Stimulated activated CD8-positive, alpha-beta memory T cell treated with anti-CD3 and anti-CD28 coated beads, Interleukin-15, amount 100 ng/mL, for 4 hours (primary cell): ENCODE results near the gene KAZALD1.
"Not testable (repeated sequence)": the region's sequence is repeated elsewhere in the genome, so short reads cannot be mapped to it uniquely, and the experiment has no call there.

Experiments used
- DNase-seq, 2 donors: peaks; one replicate each; pipeline ENCODE4 v3.0.0-alpha.2; 2020; ENCODE audit warnings: low read depth in 2 of 2

KAZALD1 gene

DNA sequence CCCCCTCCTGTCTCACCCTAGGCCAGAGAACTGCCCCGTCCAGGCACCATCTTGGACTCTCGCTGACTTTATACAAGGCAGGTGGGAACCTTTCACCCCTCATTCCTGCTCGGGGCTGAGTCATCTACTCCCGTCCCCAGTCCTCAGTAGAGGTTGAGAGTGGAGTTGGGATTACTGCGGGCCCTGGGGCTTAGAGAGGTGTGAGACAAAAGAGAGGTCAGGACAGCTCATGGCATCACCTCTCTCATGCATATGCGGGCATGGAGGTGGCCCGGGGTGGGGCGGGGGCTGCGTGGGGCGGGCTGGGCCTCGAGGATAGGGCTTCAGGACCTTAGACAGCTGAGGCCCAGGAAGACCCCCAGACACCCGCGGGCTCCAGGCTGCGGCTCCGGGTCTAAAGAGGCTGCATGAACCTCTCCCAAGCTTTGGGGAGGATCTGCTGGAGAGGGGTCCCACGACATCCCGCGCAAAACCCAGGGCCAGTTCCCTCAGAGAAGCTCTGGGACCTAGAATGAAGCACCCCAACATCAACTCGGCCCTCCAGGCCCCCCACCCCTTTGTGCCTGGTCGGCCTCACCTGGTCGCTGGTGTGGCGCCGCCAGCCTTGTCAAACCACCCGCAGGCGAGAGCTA, 31.2 kb upstream of the KAZALD1 start:
- no peak for DNase-seq

DNA sequence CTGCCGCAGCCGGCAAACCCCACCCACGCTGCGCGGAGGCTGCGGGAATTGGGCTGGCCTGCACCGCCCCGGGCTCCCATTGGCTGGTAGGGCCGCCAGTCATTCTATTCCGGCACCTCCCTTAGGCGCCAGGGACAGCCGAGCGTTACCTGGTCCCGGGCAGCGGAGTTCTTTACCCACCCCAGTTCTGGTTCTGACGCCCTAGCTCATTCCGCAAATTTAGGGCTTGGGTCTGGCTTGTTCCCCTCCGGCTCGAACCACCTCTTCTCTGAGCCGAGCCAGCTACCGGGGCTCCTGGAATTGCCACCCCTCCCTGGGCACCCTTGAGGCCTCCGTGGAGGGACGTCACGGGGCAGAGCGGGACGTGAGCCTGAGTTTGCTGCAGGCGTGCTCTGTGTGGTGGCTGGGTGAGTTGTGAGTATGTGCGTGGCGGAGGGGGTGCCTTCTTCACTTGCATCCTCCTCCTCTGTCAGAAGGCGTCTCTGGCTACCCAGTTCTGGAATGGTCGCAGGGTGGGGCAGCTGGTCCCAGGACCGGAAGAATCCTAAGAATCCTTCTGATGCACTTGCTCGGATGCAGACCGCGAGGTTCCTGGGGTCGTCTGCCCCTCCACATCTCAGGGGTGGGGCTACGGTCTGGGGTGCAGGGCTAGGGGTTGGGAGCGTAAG, 30.5 kb upstream of the KAZALD1 start, which contains the start of the genes PDZD7 and SFXN3:
TSS of gene PDZD7 (minus strand) at position 2 of the 668 bp plus-strand sequence. CDS start 910 bp downstream, outside the sequence.
TSS of gene SFXN3 (plus strand) at position 107 of the 668 bp plus-strand sequence. CDS start 3,461 bp downstream, outside the sequence.
- DNase-seq, result peak; percentile 90 to 92

DNA sequence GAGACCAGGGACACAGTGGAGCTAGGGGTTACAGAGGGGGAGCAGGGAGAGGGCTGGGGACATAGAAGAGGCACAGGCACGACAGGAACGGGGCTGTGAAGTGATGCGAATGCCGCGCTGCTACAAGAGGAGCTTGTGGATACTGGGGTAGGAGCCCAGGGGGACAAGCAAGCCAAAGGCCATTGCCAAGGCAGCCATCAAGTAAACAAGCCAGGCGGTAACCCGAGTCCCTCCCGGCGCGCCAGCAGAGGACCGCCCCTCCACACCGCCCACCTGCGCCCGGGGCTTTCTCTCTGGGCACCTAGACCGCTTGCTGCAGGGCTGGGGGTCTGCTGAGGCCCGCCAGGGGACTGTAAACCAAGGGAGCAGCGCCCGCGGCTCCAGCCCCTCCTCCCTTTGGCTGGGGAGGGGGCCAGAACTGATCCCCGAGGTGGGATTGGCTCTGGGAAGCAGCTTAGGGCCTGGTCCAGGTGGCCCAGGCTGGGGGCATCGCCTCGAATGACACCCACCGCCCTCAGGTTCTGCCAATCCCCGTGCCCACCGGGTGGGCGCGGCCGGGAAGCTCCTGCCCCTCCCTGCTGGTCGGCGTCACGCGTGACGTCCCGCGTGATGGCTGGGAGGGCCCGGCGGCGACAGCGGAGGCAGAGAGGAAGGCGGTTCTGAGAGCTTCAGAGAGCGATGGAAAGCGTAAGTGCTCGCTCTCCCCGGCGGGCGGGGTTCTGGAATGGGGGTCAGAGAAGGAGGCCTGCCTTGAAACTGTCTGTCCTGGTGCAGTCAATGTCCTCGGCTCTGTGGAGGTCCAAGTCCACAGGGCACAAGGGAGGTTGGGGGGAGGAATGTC, 29.8 kb upstream of the KAZALD1 start:
- peak; percentile 52 to 67 for DNase-seq

DNA sequence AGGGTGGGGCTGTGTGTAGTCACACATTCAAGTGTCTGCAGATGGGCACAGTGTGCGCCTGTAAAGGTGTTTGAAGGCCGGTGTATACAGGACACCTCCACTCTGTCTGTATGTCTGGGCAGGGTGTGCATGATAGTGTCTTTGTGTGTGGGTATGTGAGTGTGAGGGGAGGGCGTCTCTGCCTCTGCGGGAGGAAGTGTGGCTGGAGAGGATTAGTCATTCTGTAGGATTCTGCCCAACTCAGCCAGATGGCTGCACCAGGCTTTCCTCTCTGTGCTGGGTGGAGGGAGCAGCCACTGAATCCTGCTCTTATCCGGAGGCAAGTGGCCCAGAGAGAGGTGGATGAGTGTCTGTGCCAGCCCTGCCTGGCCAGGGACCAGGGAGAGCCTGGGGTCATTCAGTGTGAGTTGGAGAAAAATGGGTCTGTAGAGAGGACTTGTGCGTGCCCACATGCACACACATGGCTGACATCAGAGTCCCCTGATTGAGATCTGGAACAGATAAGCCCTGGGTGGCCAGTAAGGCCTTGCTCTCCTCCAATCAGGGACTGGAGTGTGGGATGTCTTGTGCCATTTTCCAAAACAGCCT, 29.1 kb upstream of the KAZALD1 start:
- peak; percentile 45 to 59 for DNase-seq

DNA sequence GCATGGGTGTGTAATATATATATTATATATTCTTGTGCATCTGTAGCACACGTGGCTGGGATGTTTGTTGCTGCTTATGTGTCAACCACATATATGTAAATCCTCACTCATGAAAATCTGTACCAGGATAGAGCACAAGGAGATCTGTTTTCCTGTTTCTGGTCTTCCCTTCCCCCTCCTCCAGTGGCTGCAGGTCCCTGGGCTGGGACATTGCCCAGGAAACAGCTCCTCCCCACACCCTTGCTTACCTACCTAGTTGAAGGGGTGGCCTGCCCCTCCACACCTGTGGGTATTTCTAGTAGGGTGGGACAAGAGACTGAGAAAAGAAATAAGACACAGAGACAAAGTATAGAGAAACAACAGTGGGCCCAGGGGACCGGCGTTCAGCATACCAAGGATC, 28.5 kb upstream of the KAZALD1 start:
- DNase-seq, result no peak

DNA sequence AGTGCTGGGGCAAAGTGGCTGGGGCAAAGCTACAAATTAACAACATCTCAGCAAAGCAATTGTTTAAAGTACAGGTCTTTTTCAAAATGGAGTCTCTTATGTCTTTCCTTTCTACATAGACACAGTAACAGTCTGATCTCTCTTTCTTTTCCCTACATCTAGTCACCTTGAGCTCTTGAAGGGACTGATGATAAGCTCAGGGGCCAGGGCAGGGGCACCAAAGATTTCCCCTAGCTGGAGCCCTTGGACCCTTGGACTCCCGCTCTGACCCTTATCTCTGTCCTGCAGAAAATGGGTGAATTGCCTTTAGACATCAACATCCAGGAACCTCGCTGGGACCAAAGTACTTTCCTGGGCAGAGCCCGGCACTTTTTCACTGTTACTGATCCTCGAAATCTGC, 27.4 kb upstream of the KAZALD1 start:
- not testable (repeated sequence) for DNase-seq

DNA sequence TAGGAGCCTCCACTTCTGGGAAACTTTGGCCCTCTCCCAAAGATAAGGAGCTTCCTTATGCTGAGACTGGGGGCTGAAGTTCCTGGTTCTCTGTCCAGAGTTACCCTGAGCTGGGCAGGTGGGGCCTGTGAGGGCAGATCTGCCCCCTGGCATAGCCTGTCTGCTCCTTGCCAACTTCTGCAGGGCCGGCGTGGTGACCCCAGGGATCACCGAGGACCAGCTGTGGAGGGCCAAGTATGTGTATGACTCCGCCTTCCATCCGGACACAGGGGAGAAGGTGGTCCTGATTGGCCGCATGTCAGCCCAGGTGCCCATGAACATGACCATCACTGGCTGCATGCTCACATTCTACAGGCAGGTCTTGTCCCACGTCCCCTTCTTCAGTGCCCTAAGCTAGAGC, 26.5 kb upstream of the KAZALD1 start:
- no peak for DNase-seq

DNA sequence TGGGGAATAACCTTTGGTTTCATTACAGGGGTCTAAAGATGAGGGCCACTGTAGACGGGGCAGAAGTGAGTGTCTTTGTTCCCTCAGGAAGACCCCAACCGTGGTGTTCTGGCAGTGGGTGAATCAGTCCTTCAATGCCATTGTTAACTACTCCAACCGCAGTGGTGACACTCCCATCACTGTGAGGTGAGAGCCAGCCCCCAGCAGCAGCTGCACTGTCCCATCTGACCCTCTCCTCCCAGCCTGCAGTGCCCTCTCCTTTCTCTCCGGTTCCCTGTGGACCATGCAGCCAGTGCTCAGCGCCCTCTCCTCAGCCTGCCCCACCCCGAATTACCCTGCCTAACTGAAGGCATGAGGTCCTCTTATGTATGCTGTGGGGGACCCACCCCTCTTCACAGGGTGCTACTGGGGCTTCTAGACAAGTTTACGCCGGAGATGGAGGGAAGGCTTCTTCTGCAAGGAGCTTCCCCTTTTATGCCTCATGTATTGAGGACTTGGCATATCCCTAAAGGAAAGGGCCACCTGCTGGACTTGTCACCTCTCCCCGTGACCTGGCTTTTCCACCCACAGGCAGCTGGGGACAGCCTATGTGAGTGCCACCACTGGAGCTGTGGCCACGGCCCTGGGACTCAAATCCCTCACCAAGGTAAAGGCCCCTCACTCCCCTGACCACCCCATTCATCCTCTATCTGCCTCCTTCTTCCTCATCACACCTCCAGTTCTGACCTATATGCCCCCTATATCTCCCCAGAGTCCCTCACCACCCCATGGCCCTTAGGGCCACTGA, 25.7 kb upstream of the KAZALD1 start:
- no peak for DNase-seq

DNA sequence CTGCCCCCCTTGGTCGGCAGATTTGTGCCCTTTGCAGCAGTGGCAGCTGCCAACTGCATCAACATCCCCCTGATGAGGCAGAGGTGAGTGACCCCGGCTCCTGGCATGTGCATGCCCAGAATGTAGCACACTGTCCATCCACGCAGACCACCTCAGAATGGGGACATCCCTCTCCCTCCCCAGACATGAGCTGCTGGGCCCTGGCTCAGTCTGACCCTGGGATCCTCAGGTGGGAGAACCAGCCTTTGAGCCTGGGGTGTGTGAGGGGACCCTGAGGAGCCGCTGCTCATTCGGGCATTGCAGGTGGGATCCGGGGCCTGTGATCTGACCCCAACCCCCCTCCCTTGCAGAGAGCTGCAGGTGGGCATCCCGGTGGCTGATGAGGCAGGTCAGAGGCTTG, 25.1 kb upstream of the KAZALD1 start:
- DNase-seq, result no peak

DNA sequence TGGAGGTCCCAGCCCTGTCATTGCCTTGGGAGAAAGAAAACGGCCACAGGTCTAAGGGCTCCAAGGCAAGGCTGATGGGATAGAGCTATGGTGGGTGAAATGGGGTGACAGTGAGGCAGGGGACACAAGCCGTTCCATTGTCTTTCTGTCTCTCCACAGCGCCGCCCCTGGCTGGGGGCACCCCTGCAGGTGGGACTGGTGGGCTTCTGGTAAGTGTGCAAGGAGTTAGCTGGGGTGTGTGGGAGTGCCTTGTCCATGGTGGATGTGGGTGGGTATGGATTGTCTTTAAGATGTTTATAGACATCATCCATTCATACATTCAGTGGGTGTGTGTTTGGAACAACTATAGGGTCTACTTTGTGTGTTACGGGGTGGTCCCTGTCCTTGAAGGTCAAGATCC, 23.3 kb upstream of the KAZALD1 start:
- DNase-seq, result no peak

DNA sequence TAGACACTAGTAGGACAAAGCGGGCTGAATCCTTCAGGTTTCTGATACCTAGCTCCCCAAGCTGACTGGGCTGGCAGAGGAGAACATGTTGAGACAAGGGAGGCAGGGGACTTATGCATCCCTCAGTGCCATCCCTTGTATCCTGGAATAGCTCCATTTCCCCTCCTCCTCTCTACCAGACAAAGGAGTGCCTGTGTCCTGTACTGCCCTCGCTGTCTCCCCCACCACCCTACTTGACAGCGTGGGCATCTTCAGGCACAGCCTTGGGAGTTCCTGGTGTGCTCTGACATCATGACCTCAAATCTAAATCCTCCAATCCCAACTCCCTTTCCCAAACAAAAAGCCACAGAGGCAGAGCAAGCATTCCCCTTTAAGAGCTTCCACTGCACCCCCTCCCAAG, 21.7 kb upstream of the KAZALD1 start:
- DNase-seq, result no peak

DNA sequence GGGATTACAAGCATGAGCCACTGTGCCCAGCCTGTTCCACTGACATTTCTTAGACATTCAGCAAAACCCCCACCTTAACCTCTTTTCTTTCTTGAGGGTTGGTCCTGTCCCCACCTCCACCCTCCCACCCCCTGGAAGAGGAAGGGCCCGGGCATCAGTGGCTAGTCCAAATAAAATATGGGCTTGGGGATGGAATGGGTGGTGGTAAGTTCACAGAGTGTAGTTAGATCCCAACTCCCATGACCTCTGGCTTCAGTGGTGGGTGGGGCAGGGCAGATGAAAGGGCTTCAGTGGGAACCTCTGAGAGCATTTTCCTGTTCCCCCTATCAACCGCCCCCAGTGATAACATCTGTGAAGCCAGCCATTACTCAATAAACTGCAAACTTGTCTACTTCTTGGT, 20.9 kb upstream of the KAZALD1 start:
- DNase-seq, result no peak

DNA sequence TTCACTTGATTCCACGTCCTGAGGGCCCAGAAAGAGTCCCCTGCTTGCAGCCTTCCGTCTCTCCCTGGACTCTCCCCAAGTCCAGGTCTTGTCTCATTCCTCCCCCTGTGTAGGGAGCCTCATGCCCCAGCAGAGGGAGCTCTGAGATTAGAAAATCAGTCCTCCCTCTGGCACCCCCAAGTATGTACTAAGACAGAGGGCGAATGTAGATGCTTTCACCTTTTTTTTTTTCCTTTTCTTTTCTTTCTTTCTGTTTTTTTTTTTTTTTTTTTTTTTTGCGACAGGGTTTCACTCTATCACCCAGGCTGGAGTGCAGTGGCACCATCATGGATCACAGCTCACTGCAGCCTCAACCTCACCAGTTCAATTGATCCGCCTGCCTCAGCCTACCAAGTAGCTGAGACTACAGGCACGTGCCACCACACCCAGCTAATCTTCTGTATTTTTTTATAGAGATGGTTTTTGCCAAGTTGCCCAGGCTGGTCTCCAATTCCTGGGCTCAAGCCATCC, 20.5 kb upstream of the KAZALD1 start:
- DNase-seq, result peak in 1 of 2 donors; percentile 61

DNA sequence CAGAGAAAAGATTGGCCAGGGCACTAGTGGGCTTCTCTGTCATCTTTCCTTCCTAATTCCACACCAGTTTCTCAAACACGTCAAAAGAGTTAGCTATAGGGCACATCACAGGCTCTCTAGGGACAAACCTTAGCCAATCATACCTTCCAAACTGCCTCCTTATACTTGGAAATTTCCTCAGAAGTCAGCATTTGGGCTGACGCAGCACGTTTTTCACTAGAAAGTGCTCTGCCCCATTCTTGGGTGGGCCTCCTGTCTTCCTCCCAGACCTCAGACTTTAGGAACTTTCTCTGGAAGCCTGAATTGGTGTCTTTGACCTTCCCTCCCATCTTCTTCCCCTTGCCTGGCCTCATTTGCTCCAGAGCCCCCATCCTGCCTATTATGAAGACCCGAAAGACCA, 19.7 kb upstream of the KAZALD1 start:
- no peak for DNase-seq

DNA sequence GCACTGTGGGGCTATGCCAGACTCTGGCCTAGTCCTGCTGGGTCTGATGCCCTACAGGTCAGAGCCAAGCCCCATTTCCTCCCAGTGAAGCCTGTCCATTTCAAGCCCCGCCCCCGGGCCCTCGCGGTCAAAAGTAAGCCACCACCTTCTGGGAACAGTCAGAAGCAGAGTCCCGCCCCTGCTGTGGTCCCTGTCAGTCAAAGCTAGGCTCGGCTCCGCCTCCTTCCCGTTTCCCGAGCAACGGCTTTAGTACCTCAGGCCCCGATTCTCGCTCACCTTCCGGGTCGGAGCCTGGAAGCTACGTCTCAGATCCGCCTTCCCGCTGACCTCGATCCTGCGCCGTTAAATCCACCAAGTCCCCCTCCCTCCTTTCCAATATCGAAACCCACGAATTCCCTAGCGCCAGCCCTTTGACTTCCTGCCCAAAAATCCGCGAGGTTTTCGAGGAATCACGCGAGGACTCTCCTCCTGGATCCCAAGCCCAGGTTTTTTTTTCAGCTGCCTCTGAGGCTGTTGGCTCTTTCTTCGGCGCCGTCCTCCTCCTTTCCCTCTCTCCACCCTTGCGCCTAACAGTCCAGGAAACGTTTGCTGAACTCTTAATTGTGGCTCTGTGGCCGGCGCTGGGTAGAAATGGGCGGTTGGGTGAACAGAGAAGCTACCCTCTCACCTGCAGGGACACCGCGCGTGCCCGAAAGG, 19.0 kb upstream of the KAZALD1 start:
- peak; percentile 66 to 73 for DNase-seq

DNA sequence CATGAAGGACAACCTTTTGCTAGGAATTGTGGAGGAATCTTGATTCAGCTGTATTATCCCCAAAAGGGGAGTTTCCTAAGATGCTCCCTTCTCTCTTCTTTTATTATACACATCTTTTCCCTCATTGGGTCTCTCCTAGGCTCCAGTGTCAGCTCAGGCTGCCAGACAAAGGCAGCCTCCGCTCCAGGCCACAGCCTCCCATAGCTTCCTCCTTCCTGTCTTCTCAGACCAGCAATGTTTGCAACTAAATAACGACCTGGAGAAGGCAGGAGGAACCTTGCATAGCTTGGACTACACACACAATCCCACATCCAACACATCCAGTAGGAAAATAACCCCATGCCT, 18.5 kb upstream of the KAZALD1 start:
- no peak for DNase-seq

DNA sequence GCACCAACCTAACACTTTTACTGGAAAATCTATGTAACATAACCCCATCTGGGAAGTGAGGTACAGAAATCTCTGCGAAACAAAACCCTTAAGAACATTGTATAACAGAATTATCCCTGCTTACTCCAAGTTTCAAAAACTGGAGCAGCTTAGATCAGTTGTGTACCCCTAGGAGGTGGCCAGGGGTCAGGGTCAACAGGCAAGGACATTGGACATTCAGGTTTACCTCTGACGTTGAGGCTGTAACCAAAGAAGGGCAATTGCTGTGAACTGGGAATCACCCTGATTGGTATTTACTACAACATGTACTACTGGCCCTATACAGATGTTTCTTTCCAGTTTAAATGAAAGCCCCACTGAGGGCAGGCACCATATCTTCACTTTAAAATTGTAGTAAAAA, 17.7 kb upstream of the KAZALD1 start:
- DNase-seq, result no peak

DNA sequence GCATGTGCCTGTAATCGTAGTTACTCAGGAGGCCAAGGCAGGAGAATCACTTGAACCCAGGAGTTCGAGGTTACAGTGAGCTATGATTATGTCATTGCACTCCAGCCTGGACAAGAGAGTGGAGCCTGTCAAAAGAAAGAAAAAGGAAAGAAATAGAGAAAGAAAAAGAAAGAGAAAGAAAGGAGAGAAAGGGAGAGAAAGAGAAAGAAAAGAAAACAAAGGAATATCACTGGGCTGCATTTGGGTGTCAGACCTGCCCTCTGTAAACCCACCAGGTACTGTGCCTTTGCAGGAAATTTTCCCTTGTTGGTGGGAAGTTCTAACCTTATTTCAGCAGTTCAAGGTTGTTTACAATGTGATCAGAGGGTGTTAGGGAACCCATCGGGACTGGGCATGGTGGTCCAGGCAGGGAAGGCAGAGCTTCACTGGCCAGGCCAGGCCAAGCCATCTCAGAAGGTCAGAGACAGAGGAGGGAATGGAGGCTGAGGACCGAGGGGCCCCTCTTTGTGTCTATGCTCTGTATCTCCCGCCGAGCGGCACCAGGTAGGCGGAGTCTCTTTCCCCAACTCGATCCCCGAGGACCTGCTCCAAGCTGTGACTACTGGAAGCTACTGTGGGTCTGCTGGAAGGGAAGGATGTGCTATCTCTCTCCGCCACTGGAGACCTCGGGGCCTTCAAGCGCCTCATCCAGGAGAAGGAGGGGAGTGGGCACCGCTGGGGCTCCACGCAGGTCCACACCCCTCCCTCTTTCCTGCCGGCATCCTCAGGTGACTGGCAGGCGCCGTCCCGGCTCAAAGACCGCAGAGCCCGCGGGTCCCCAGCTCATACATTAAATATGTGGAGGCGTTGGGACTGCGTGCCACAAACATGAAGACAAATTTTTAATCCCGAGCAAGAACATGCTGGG, 15.2 kb upstream of the KAZALD1 start:
- no peak for DNase-seq

DNA sequence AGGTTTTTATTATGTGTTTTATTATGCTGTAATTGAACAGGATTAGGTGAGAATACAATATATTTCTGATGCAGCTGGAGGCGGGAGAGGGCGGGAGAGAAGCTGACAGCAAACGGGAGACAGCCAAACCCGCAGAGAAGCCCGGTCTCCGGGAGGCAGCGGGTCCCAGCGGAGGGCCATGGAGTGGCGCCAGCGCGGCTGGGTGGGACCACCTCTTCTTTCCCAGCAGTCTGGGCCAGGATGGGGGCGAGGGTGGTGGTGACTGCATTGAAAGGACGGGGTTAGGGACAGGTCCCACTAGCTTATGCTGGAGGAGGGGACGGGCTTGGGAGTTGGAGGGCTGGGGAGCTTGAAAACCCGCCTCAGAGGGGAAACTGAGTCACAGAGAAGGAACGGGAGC, 14.5 kb upstream of the KAZALD1 start:
- DNase-seq, result no peak
